NB4 (cell line): ENCODE results near the gene COG3.

ENCODE experiments used
- DNase-seq: peaks from one replicate; pipeline ENCODE4 v3.0.0; 2010; ENCODE audit warnings: low read depth
- H3K4me3 ChIP-seq: one replicate; pipeline ENCODE4 v1.5.1; 2011; ENCODE audit warnings: mild to moderate bottlenecking, low read depth, low read length, moderate library complexity
- MAX ChIP-seq: IDR thresholded peaks from 2 replicates; pipeline ENCODE4 v1.6.1; 2011; ENCODE audit warnings: low read depth, low read length
- MYC ChIP-seq: IDR thresholded peaks from 2 replicates; pipeline ENCODE4 v1.6.1; 2011; ENCODE audit warnings: low read depth, low read length
- POLR2A ChIP-seq: IDR thresholded peaks from 2 replicates; pipeline ENCODE4 v1.6.1; 2011; ENCODE audit warnings: mild to moderate bottlenecking; ENCODE audit not compliant: insufficient read length; ENCODE audit errors: extremely low read depth
- TF ChIP-seq, protein P1 (sequence below): IDR thresholded peaks from one replicate; pipeline ENCODE4 v1.5.1; 2012; ENCODE audit warnings: low read depth, low read length

COG3 gene

GRCh38 chr13:45448965-45449559 lies 15.7 kb upstream of the COG3 start:
- H3K4me3 ChIP-seq: no peak overlapping the region
- TF ChIP-seq, protein P1, sequence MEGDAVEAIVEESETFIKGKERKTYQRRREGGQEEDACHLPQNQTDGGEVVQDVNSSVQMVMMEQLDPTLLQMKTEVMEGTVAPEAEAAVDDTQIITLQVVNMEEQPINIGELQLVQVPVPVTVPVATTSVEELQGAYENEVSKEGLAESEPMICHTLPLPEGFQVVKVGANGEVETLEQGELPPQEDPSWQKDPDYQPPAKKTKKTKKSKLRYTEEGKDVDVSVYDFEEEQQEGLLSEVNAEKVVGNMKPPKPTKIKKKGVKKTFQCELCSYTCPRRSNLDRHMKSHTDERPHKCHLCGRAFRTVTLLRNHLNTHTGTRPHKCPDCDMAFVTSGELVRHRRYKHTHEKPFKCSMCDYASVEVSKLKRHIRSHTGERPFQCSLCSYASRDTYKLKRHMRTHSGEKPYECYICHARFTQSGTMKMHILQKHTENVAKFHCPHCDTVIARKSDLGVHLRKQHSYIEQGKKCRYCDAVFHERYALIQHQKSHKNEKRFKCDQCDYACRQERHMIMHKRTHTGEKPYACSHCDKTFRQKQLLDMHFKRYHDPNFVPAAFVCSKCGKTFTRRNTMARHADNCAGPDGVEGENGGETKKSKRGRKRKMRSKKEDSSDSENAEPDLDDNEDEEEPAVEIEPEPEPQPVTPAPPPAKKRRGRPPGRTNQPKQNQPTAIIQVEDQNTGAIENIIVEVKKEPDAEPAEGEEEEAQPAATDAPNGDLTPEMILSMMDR: no peak
- TF ChIP-seq MAX: no peak
- TF ChIP-seq MYC: no peak
- no peak for TF ChIP-seq POLR2A
- DNase-seq: no peak

- no peak overlapping the region for H3K4me3 ChIP-seq
- no peak for DNase-seq
- TF ChIP-seq, protein P1: no peak
- TF ChIP-seq POLR2A (no peak), MYC (no peak), MAX (no peak)
Observed at GRCh38 chr13:45451282-45451681, 13.5 kb upstream of the COG3 start.

GRCh38 chr13:45454204-45454603 lies 10.5 kb upstream of the COG3 start:
- DNase-seq: no peak
- H3K4me3 ChIP-seq: no peak overlapping the region
- TF ChIP-seq MAX: no peak
- TF ChIP-seq MYC: no peak
- TF ChIP-seq POLR2A: no peak
- TF ChIP-seq, protein P1: no peak

GRCh38 chr13:45456196-45456972 lies 8.4 kb upstream of the COG3 start:
- TF ChIP-seq MYC (no peak), POLR2A (no peak), MAX (no peak)
- TF ChIP-seq, protein P1: no peak
- no peak overlapping the region for H3K4me3 ChIP-seq
- DNase-seq: no peak

DNA sequence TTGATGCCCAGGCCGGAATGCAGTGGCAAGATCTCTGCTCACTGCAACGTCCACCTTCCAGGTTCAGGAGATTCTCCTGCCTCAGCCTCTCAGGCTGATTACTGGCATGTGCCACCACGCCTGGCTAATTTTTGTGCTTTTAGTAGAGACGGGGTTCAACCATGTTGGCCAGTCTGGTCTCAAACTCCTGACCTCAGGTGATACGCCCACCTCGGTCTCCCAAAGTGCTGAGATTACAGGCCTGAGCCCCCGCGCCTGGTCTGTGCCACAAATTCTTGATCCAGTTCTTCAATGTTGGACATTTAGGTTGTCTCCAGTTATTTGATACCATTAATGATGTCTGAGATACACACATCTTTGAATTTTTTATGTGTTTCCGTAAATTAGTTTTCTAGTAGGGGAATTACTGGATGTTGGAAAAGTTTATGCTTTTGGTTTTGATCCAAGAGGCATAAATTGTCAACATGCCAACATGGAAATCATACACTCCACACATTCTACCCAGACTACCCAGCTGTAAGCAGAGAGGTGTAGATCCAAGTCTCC lies 525 bp upstream of the COG3 start:
- TF ChIP-seq, protein P1: no peak
- TF ChIP-seq POLR2A (no peak), MAX (no peak), MYC (no peak)
- no peak for DNase-seq
- H3K4me3 ChIP-seq: peak overlapping the region; percentile 86
